GM12878 (cell line): ENCODE measurements around the gene MCEE. TPM values are rescaled to one million over a fixed set of nuclear protein-coding genes. Genes with fewer than 3 reads are reported as not detected.
A peak's percentile ranks its signal among the peaks of the same experiment; 100 is the strongest.

Source experiments
- ATAC-seq: fragments of 200-7000 bp; cut with Tn5 transposase; 3 replicates; pipeline ENCODE4 v1.9.1; 2020; ENCODE audit warnings: mild to moderate bottlenecking, moderate library complexity
- BruUV-seq: library from RNA; stranded (reverse); fragments of 400-500 nt; replicated peaks from 2 replicates; lab custom pipeline; 2021; lab: Mats Ljungman, UMichigan
- CTCF ChIA-PET: fragments of 300-600 bp; sonication (Branson Sonifier 250); formaldehyde crosslinking; extraction: SDS; loops from one replicate; lab custom pipeline; 2021; ENCODE audit warnings: inconsistent platforms; lab: Yijun Ruan, JAX
- POLR2A ChIA-PET: fragments of 350-600 bp; formaldehyde crosslinking; extraction: SDS; loops from one replicate; lab custom pipeline; 2021; ENCODE audit warnings: inconsistent platforms; lab: Charles Lee
- RAD21 ChIA-PET: fragments of 300-600 bp; sonication (Branson Sonifier 250); formaldehyde crosslinking; loops from one replicate; lab custom pipeline; 2023; ENCODE audit warnings: antibody characterized with exemption; ENCODE audit not compliant: unreplicated experiment; lab: Charles Lee
- SMC1A ChIA-PET: fragments of 300-600 bp; sonication (Branson Sonifier 250); formaldehyde crosslinking; loops from one replicate; lab custom pipeline; 2023; ENCODE audit not compliant: unreplicated experiment, uncharacterized antibody; lab: Charles Lee
- DNase-seq: peaks from one replicate; pipeline ENCODE4 v3.0.0-alpha.2; 2011; ENCODE audit warnings: low read depth, low spot score
- FAIRE-seq: peaks from 3 replicates; lab custom pipeline; 2011; peaks lifted over from hg19 to GRCh38; lab: Jason Lieb, UNC
- H2AFZ ChIP-seq: 2 replicates; pipeline ENCODE4 v1.6.0; 2011; ENCODE audit warnings: low read depth, low read length, control low read depth; ENCODE audit not compliant: control insufficient read depth
- H3K27ac ChIP-seq: 2 replicates; pipeline ENCODE4 v1.5.1; 2011; ENCODE audit warnings: control low read depth; ENCODE audit not compliant: control insufficient read depth, insufficient read depth
- H3K27me3 ChIP-seq, 2 experiments: replicated peaks in 1 of 2; 2 replicates each; pipeline versions ENCODE4 v1.6.0 to v1.6.1; 2011; ENCODE audit warnings: low read length in 1 of 2; ENCODE audit not compliant: control insufficient read depth in 2 of 2, insufficient read depth in 2 of 2
- H3K36me3 ChIP-seq, 2 experiments: 2 replicates each; pipeline ENCODE4 v1.5.1; 2011; ENCODE audit warnings: low read length in 1 of 2; ENCODE audit not compliant: control insufficient read depth in 2 of 2, insufficient read depth in 2 of 2
- H3K4me1 ChIP-seq: 2 replicates; pipeline ENCODE4 v1.6.1; 2011; ENCODE audit warnings: mild to moderate bottlenecking, low read length, moderate library complexity, mixed read lengths; ENCODE audit not compliant: control insufficient read depth, insufficient read depth
- H3K4me2 ChIP-seq: 2 replicates; pipeline ENCODE4 v1.6.0; 2011; ENCODE audit warnings: control low read depth; ENCODE audit not compliant: control insufficient read depth, insufficient read depth
- H3K4me3 ChIP-seq: fragments of 200-600 bp; sonication (generic); 2 replicates; pipeline ENCODE4 v1.5.1; 2016
- H3K79me2 ChIP-seq: 2 replicates; pipeline ENCODE4 v1.6.0; 2011; ENCODE audit warnings: low read length; ENCODE audit not compliant: control insufficient read depth, insufficient read depth
- H3K9ac ChIP-seq: 2 replicates; pipeline ENCODE4 v1.8.0; 2011; ENCODE audit warnings: low read length, control low read depth, mixed read lengths; ENCODE audit not compliant: control insufficient read depth, insufficient read depth
- H3K9me3 ChIP-seq: replicated peaks from 3 replicates; pipeline ENCODE4 v1.5.1; 2011; ENCODE audit warnings: mild to moderate bottlenecking, low read length; ENCODE audit not compliant: control insufficient read depth, insufficient read depth
- H4K20me1 ChIP-seq: 2 replicates; pipeline ENCODE4 v1.6.0; 2011; ENCODE audit not compliant: control insufficient read depth, insufficient read depth
- FOXK2 ChIP-seq: fragments of 450-650 bp; IDR thresholded peaks from 2 replicates; pipeline ENCODE4 v1.6.1; 2017; ENCODE audit warnings: mild to moderate bottlenecking, moderate library complexity
- HDGF ChIP-seq: fragments of 450-650 bp; IDR thresholded peaks from 2 replicates; pipeline ENCODE4 v1.6.1; 2016; ENCODE audit warnings: antibody characterized with exemption
- MEF2B ChIP-seq: fragments of 450-650 bp; IDR thresholded peaks from 2 replicates; pipeline ENCODE4 v1.6.1; 2018; ENCODE audit warnings: mild to moderate bottlenecking, moderate library complexity; ENCODE audit not compliant: partially characterized antibody, poor library complexity, severe bottlenecking
- NFIC ChIP-seq: IDR thresholded peaks from 2 replicates; pipeline ENCODE4 v1.6.1; 2012; ENCODE audit warnings: low read depth, mild to moderate bottlenecking, inconsistent platforms, low read length, moderate library complexity
- RAD21 ChIP-seq: IDR thresholded peaks from 2 replicates; pipeline ENCODE4 v1.6.1; 2011; ENCODE audit warnings: mild to moderate bottlenecking, low read depth, low read length, moderate library complexity; ENCODE audit not compliant: insufficient read depth
- RAD51 ChIP-seq: fragments of 450-650 bp; IDR thresholded peaks from 2 replicates; pipeline ENCODE4 v1.6.1; 2016; ENCODE audit warnings: moderate library complexity, mild to moderate bottlenecking, inconsistent platforms
- RELB ChIP-seq: fragments of 450-650 bp; IDR thresholded peaks from 2 replicates; pipeline ENCODE4 v1.6.1; 2017; ENCODE audit warnings: low read depth, mild to moderate bottlenecking, moderate library complexity
- USF1 ChIP-seq: IDR thresholded peaks from 2 replicates; pipeline ENCODE4 v1.6.1; 2011; ENCODE audit warnings: borderline replicate concordance, low read depth, mild to moderate bottlenecking, moderate library complexity, mixed read lengths, low read length; ENCODE audit not compliant: insufficient read depth; ENCODE audit errors: extremely low read length
- ZNF592 ChIP-seq: fragments of 450-650 bp; IDR thresholded peaks from 2 replicates; pipeline ENCODE4 v1.6.1; 2017; ENCODE audit warnings: mild to moderate bottlenecking, moderate library complexity
- WGBS: methylation state at CpG from one replicate; pipeline ENCODE4 v1.1.6; 2016; ENCODE audit warnings: low lambda C conversion rate; ENCODE audit not compliant: insufficient replicate concordance, insufficient coverage; ENCODE audit errors: missing lambda C conversion rate; 5-methylcytosine and 5-hydroxymethylcytosine counted together
- in situ Hi-C: fragments of 300-500 bp; cut with MboI; formaldehyde crosslinking; loops from 9 replicates; pipeline ENCODE4 v1.14.3; 2018; ENCODE audit warnings: mixed read lengths
- intact Hi-C: fragments of 100-400 bp; cut with micrococcal nuclease; formaldehyde crosslinking; loops from one replicate; pipeline ENCODE4 v1.14.2; 2022; ENCODE audit not compliant: unreplicated experiment
- polyA plus RNA-seq, 11 experiments: library from polyadenylated mRNA; depleted of rRNA in 4 of 11; unstranded in 6 of 11; stranded (reverse) in 5 of 11; fragments of >200 nt; fragmentation: Nextera tagmentation in 4 of 11; fragmentation: Illumina TruSeq in 1 of 11; extraction: Ambion mirVana in 4 of 11; extraction: Trizol in 1 of 11; gene quantifications; 1 replicate in 1 of 11; 2 replicates in 10 of 11; pipeline versions ENCODE4 v1.2.1 to v1.2.3, GENCODE V29; 2011 to 2016; ENCODE audit warnings: inconsistent platforms in 2 of 11, missing spikeins in 2 of 11, low read depth in 1 of 11
- total RNA-seq, 4 experiments: library from RNA; depleted of rRNA in 3 of 4; stranded (reverse); fragments of >200 nt in 3 of 4; fragmentation: Illumina TruSeq in 1 of 4; extraction: Trizol in 1 of 4; gene quantifications; 2 replicates each; pipeline versions ENCODE4 v1.2.1 to v1.2.3, GENCODE V29; 2013 to 2021

The MCEE gene
- total and polyA plus RNA-seq, 10 of the 15 experiments (the other 5 are each of a cell fraction or from before 2014, with no cell fraction given) = 17.3 to 63.4 (median 20.9) TPM

GRCh38 chr2:71063216-71063615 is 66.8 kb downstream of the MCEE start:
- no peak for FAIRE-seq
- peaks cover 44% of the 10 kb centered on the region for H3K4me1 ChIP-seq
- no peak overlapping the region for H2AFZ ChIP-seq
- ChIA-PET RAD21 (interaction anchor here (1.1 to 1.2 kb wide), 2 partner anchors 9 to 38 kb away, joined by 3 to 4 read pairs; no protein-coding TSS in a partner anchor), POLR2A (interaction anchor here (1.0 kb wide), 1 partner anchor 9 kb away, joined by 4 read pairs; no protein-coding TSS in a partner anchor), CTCF (interaction anchor here (1.1 kb wide), 1 partner anchor 13 kb away, joined by 6 read pairs; no protein-coding TSS in a partner anchor), SMC1A (interaction anchor here (1.0 to 2.1 kb wide), 2 partner anchors 13 kb away, joined by 4 to 7 read pairs; no protein-coding TSS in a partner anchor)
- peaks cover 15% of the 10 kb centered on the region for H3K79me2 ChIP-seq
- DNase-seq = no peak
- no peak for TF ChIP-seq RELB
- TF ChIP-seq USF1 = peak; percentile 5
- no peak for TF ChIP-seq HDGF
- TF ChIP-seq NFIC = no peak
- TF ChIP-seq FOXK2 = no peak
- peak; percentile 38; the same call in 1 of the 2 replicates for TF ChIP-seq RAD51
- TF ChIP-seq RAD21 = no peak
- no peak for TF ChIP-seq ZNF592
- no peak for TF ChIP-seq MEF2B
- H3K27me3 ChIP-seq = no peaks in the 10 kb centered on the region
- ATAC-seq = no peak
- H3K9ac ChIP-seq = peak overlapping the region; percentile 79; the same call in 1 of the 2 replicates
- in situ Hi-C loops (loop anchor here (10.0 kb wide), 1 partner anchor 768 kb away; the partner anchor contains the start of gene SNRPG), intact Hi-C loops (loop anchor here (10.0 kb wide), 1 partner anchor 958 kb away; no protein-coding TSS in a partner anchor)
- peak overlapping the region; percentile 90 for H3K27ac ChIP-seq
- peak overlapping the region; percentile 2; the same call in 1 of the 2 replicates for H3K4me3 ChIP-seq
- H3K4me2 ChIP-seq = peak overlapping the region; percentile 96
- H3K9me3 ChIP-seq = no peaks in the 10 kb centered on the region
- H4K20me1 ChIP-seq = no peaks in the 10 kb centered on the region
- BruUV-seq = no TSS peak
- H3K36me3 ChIP-seq = no peaks in the 10 kb centered on the region
- WGBS = 90% methylated on average over 1 of the region's 1 CpG
